HG03378 (cell line): Measurements from ENCODE around the gene ABCD3.
"Not testable (repeated sequence)": the region's sequence is repeated elsewhere in the genome, so short reads cannot be mapped to it uniquely, and the experiment has no call there.

Experiments
- ATAC-seq: cut with Tn5 transposase; IDR thresholded peaks from one replicate; pipeline ENCODE4 v1.9.1; 2021; ENCODE audit warnings: mild to moderate bottlenecking, moderate library complexity; ENCODE audit not compliant: unreplicated experiment

Gene ABCD3

GRCh38 chr1:94411237-94411636, 7.0 kb upstream of the ABCD3 start:
- peak; percentile 77 for ATAC-seq

- no peak for ATAC-seq
These were observed 4.9 kb upstream of the ABCD3 start for GRCh38 chr1:94413311-94413710.

- ATAC-seq: no peak
These were observed 1.1 kb upstream of the ABCD3 start for GRCh38 chr1:94416901-94417727.

DNA sequence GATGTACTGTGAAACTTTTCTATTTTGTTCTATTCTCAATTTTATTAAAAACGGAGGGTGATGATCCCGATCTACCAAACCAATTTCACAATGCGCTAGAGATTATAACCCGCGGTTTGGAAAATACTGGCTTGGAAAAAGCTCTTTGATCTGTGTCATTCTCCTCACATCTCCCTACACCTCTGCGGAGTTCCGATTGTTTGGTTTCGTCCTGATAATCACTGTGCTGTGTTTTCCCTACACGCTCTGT, 536 bp upstream of the ABCD3 start:
- no peak for ATAC-seq

GRCh38 chr1:94418664-94419655, 771 bp downstream of the ABCD3 start:
- no peak for ATAC-seq

- ATAC-seq: no peak
These were observed 4.1 kb downstream of the ABCD3 start for GRCh38 chr1:94422115-94422820.

- no peak for ATAC-seq
These were observed 7.8 kb downstream of the ABCD3 start for GRCh38 chr1:94425821-94426484.

- not testable (repeated sequence) for ATAC-seq
These were observed 8.3 kb downstream of the ABCD3 start for GRCh38 chr1:94426485-94426870.

GRCh38 chr1:94428441-94428840, 10.3 kb downstream of the ABCD3 start:
- no peak for ATAC-seq

- not testable (repeated sequence) for ATAC-seq
These were observed 10.8 kb downstream of the ABCD3 start for GRCh38 chr1:94428927-94429528.

- ATAC-seq: not testable (repeated sequence)
These were observed 11.9 kb downstream of the ABCD3 start for GRCh38 chr1:94430066-94430465.

DNA sequence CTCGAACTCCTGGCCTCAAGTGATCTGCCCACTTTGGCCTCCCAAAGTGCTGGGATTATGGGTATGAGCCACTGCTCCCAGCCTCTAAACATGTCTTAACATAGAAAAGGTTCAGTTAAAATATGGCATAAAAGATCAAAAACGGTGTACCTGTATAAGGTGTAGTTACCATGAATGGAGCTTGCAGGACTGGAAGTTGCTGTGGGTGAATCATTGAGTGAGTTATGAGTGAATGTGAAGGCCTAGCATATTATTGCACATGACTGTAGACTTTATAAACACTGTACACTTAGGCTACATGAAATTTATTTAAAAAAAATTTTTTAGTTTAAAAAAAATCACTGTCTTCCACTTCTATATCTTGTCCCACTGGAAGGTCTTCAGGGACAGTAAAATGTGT, 15.7 kb downstream of the ABCD3 start:
- ATAC-seq: no peak

DNA sequence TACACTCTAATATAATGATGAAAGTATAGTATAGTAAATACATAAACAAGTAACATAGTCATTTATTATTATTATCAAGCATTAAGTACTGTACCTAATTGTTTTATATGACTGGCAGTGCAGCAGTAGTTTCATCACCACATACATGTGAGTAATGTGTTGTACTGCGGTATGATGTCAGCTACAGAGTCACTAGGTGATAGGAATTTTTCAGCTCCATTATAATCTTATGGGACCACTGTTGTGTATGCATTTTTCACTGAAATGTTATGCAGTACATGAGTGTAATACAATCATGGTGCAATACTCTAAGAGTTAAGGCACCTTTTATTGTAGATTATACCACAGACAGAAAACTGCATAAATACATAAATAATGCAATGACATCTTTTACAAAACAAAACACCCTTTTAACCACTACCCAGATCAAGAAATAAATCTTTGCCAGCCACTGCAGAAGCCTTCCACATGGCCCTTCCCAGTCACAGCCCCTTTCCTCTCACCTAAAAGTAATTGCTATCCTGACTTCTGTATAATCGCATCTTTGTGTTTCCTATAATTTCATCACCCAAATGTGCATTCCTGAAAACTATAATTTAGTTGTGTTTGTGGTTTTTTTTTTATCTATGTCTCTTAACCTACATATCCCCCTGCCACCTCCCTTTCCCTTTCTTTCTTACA, 16.3 kb downstream of the ABCD3 start:
- no peak for ATAC-seq

- no peak for ATAC-seq
These were observed 20.6 kb downstream of the ABCD3 start for GRCh38 chr1:94438692-94439276.

DNA sequence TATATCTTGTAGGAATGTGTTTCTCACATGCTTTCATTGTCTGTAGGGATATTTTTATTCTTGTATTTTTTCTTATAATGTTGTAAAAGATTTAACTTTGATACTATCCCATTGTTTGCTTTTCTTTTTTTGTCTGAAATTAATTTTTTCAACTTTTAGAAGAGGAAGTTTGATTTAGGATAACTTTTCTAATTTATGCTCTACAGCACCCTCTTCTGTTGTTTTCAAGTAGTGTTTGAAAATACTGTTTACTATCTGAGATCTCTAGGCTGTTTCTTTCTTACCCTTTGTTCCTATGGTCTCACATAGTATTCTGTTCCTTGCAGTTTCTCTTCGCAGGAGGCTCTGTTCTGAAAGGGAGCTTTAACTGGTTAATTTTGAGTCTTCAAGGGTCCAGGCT, 21.9 kb downstream of the ABCD3 start:
- no peak for ATAC-seq

DNA sequence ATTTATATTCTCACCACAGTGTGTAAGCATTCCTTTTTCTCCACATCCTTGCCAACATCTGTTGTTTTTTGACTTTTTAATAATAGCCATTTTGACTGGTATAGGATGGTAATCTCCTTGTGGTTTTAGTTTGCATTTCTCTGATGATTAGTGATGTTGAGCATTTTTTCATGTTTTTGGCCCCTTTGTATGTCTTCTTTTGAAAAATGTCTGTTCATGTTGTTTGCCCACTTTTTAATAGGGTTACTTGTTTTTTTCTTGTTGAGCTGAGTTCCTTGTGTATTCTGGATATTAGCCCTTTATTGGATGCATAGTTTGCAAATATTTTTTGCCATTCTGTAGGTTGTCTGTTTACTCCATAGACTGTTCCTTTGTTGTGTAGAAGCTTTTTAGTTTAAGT, 24.9 kb downstream of the ABCD3 start:
- not testable (repeated sequence) for ATAC-seq

DNA sequence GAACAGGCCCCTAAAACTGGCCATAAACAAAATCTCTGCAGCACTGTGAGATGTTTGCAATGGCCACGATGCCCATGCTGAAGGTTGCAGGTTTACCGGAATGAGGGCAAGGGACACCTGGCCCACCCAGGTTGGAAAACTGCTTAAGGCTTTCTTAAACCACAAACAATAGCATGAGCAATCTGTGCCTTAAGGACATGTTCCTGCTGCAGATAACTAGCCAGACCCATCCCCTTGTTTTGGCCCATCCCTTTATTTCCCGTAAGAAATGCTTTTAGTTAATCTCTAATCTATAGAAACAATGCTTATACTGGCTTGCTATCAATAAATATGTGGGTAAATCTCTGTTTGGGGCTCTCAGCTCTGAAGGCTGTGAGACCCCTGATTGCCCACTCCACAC, 26.6 kb downstream of the ABCD3 start:
- ATAC-seq: not testable (repeated sequence)

DNA sequence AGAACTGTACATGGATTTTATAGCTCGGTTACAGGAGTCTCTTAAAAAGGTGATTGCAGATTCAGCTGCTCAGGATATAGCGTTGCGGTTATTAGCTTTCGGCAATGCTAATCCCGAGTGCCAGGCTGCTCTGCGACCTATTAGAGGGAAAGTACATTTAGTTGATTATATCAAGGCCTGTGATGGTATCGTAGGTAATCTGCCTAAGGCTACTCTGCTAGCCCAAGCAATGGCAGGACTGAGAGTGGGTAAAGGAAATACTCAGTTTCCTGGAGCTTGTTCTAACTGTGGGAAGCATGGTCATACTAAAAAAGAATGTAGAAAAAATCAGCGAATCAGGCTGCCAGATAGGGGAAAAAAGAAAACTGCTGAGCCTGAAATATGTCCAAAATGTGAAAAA, 27.5 kb downstream of the ABCD3 start:
- not testable (repeated sequence) for ATAC-seq

DNA sequence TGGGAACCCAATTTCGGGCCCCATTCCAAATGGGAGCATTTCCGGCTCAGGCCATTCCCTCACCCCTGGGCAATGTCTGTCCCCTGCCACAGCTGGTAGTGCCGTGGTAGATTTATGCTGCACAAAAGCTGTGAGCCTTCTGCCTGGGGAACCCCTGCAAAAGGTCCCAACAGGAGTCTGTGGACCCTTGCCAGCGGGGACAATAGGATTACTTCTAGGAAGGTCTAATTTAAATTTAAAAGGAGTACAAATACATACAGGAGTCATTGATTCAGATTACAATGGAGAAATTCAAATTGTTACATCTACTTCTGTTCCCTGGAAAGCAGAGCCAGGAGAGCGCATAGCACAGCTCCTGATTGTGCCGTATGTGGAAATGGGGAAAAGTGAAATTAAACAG, 28.0 kb downstream of the ABCD3 start:
- ATAC-seq: not testable (repeated sequence)
